ENCODE results near the gene BCR.
"Not testable (repeated sequence)": the region's sequence is repeated elsewhere in the genome, so short reads cannot be mapped to it uniquely, and the experiment has no call there.

Gene BCR

GRCh38 chr22:23300476-23300875 is 120.2 kb downstream of the BCR start:
- no peak for DNase-seq

GRCh38 chr22:23301591-23301990 is 121.3 kb downstream of the BCR start:
- no peak for DNase-seq

- DNase-seq, result no peak
These were observed 122.1 kb downstream of the BCR start for GRCh38 chr22:23302171-23303002.

GRCh38 chr22:23305321-23305910 is 125.1 kb downstream of the BCR start:
- DNase-seq, result no peak

- DNase-seq, result peak; percentile 56
These were observed 125.6 kb downstream of the BCR start for GRCh38 chr22:23305922-23306374.

GRCh38 chr22:23306438-23306921 is 126.2 kb downstream of the BCR start:
- DNase-seq, result no peak

- DNase-seq, result no peak
These were observed 126.6 kb downstream of the BCR start for GRCh38 chr22:23306926-23307325.

- DNase-seq, result not testable (repeated sequence)
These were observed 127.2 kb downstream of the BCR start for GRCh38 chr22:23307511-23307910.

GRCh38 chr22:23309261-23309660 is 129.0 kb downstream of the BCR start:
- not testable (repeated sequence) for DNase-seq

- DNase-seq, result not testable (repeated sequence)
These were observed 130.3 kb downstream of the BCR start for GRCh38 chr22:23310443-23311097.

- not testable (repeated sequence) for DNase-seq
These were observed 131.5 kb downstream of the BCR start for GRCh38 chr22:23311635-23312420.

GRCh38 chr22:23313791-23314567 is 133.7 kb downstream of the BCR start:
- DNase-seq, result no peak

- peak; percentile 11 for DNase-seq
These were observed 135.1 kb downstream of the BCR start for GRCh38 chr22:23315341-23315917.

GRCh38 chr22:23316596-23316995 is 136.3 kb downstream of the BCR start:
- not testable (repeated sequence) for DNase-seq

GRCh38 chr22:23318316-23318715 is 138.0 kb downstream of the BCR start:
- not testable (repeated sequence) for DNase-seq

- DNase-seq, result not testable (repeated sequence)
These were observed 142.3 kb downstream of the BCR start for GRCh38 chr22:23322497-23323080.

- DNase-seq, result not testable (repeated sequence)
These were observed 143.8 kb downstream of the BCR start for GRCh38 chr22:23323960-23324688.

GRCh38 chr22:23325183-23325582 is 144.9 kb downstream of the BCR start:
- DNase-seq, result no peak

GRCh38 chr22:23333822-23334221 is 153.5 kb downstream of the BCR start:
- not testable (repeated sequence) for DNase-seq

GRCh38 chr22:23337672-23338071 is 157.4 kb downstream of the BCR start:
- not testable (repeated sequence) for DNase-seq
